OCI-LY3 (cell line): ENCODE measurements around the gene YPEL1.

ENCODE experiments used
- CTCF ChIP-seq: fragments of 200-600, 300-600 bp; sonication (generic); IDR thresholded peaks from 2 replicates; pipeline ENCODE4 v1.5.1; 2014; ENCODE audit warnings: antibody characterized with exemption, low read length, low read depth
- EZH2phosphoT487 ChIP-seq: fragments of 200-600 bp; shearing (Covaris generic); IDR thresholded peaks from 2 replicates; pipeline ENCODE4 v1.6.1; 2018; ENCODE audit warnings: antibody characterized with exemption, mixed run types, low read depth

DNA sequence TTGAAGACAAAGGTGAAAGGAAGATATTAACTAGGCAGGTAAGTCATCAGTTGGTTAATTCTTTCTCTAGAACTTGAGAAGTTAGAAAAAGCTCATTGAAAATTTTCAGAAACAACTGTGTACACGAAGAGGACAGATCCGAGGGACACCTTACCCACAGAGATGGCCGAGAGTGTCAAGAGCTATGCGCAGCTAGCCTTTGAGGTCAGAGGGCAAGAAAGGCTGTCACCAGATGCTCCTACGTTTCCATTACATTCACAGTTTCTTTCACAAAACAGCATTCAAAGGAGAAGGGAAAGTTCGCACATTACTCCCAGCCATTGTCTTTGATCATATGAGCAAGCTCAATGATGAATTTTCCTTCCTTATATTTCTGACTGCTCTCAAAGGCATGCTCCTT lies 34.8 kb downstream of the YPEL1 start:
- no peak for TF ChIP-seq CTCF
- no peak for TF ChIP-seq EZH2phosphoT487
